CD14-positive monocyte (primary cell): ENCODE data around the gene SLIT1. TPM values are rescaled to one million over a fixed set of nuclear protein-coding genes. Genes with fewer than 3 reads are reported as not detected.

ENCODE experiments used
- DNase-seq, 3 donors: peaks; one replicate each; pipeline ENCODE4 v3.0.0-alpha.2; 2011 to 2022
- H2AFZ ChIP-seq: 2 replicates; pipeline ENCODE4 v1.6.0; 2012; ENCODE audit warnings: mild to moderate bottlenecking, low read depth, low read length, inconsistent platforms; ENCODE audit not compliant: insufficient read depth, poor library complexity, severe bottlenecking
- H3K27ac ChIP-seq, 2 donors: 1 replicate in 1 of 2; 2 replicates in 1 of 2; pipeline ENCODE4 v1.5.1; 2012 to 2013; ENCODE audit warnings: low read length in 2 of 2, control low read depth in 1 of 2, inconsistent platforms in 1 of 2, low read depth in 1 of 2, mild to moderate bottlenecking in 1 of 2
- H3K27me3 ChIP-seq, 2 donors: one replicate each; pipeline versions ENCODE4 v1.6.0 to v1.6.1; 2011 to 2013; ENCODE audit warnings: low read length in 2 of 2; ENCODE audit not compliant: control insufficient read depth in 2 of 2, insufficient read depth in 2 of 2
- H3K36me3 ChIP-seq, 2 donors: replicated peaks in 1 of 2; 1 replicate in 1 of 2; 2 replicates in 1 of 2; pipeline versions ENCODE4 v1.5.1 to v1.6.1; 2012 to 2013; ENCODE audit warnings: low read length in 2 of 2, control low read depth in 1 of 2, inconsistent platforms in 1 of 2, mild to moderate bottlenecking in 1 of 2; ENCODE audit not compliant: insufficient read depth in 2 of 2, control insufficient read depth in 1 of 2
- H3K4me1 ChIP-seq, 2 donors: 1 replicate in 1 of 2; 2 replicates in 1 of 2; pipeline versions ENCODE4 v1.5.1 to v1.6.1; 2012 to 2013; ENCODE audit warnings: low read length in 2 of 2, control low read depth in 1 of 2, inconsistent platforms in 1 of 2, mild to moderate bottlenecking in 1 of 2, moderate library complexity in 1 of 2; ENCODE audit not compliant: insufficient read depth in 2 of 2, control insufficient read depth in 1 of 2
- H3K4me2 ChIP-seq: replicated peaks from 2 replicates; pipeline ENCODE3; 2012; ENCODE audit warnings: low read length, moderate library complexity, mild to moderate bottlenecking; ENCODE audit not compliant: poor library complexity, severe bottlenecking; ENCODE audit errors: extremely low read depth
- H3K4me3 ChIP-seq, 3 experiments: fragments of 200-600 bp in 1 of 3; sonication (generic) in 1 of 3; replicated peaks in 1 of 3; 1 replicate in 2 of 3; 2 replicates in 1 of 3; pipeline ENCODE4 v1.5.1; 2011 to 2013; ENCODE audit warnings: low read length in 3 of 3, mild to moderate bottlenecking in 3 of 3, control low read depth in 2 of 3, low read depth in 2 of 3, inconsistent platforms in 1 of 3, moderate library complexity in 1 of 3
- H3K79me2 ChIP-seq: 2 replicates; pipeline ENCODE4 v1.6.0; 2012; ENCODE audit warnings: mild to moderate bottlenecking, control low read depth, inconsistent platforms, low read length, moderate library complexity; ENCODE audit not compliant: insufficient read depth
- H3K9ac ChIP-seq: 2 replicates; pipeline ENCODE4 v1.6.0; 2017; ENCODE audit warnings: low read length, mild to moderate bottlenecking; ENCODE audit not compliant: insufficient read depth, poor library complexity, severe bottlenecking
- H3K9me3 ChIP-seq, 2 donors: replicated peaks in 1 of 2; 1 replicate in 1 of 2; 2 replicates in 1 of 2; pipeline versions ENCODE4 v1.5.1 to v1.6.1; 2012 to 2013; ENCODE audit warnings: low read length in 2 of 2, control low read depth in 1 of 2; ENCODE audit not compliant: control insufficient read depth in 1 of 2, insufficient read depth in 1 of 2
- H4K20me1 ChIP-seq: 2 replicates; pipeline ENCODE4 v1.6.0; 2012; ENCODE audit warnings: mild to moderate bottlenecking, low read length, control low read depth, moderate library complexity; ENCODE audit not compliant: insufficient read depth
- H3K27ac Mint-ChIP-seq, 7 donors: one replicate each; pipeline ENCODE4 v1.8.0; 2020; ENCODE audit warnings: mild to moderate bottlenecking in 7 of 7, mixed read lengths in 7 of 7, moderate library complexity in 6 of 7, inconsistent platforms in 2 of 7
- H3K27me3 Mint-ChIP-seq, 3 donors: one replicate each; pipeline ENCODE4 v1.8.0; 2021 to 2022; ENCODE audit warnings: low read depth in 3 of 3, mild to moderate bottlenecking in 3 of 3, mixed read lengths in 3 of 3, moderate library complexity in 3 of 3, inconsistent platforms in 1 of 3
- H3K36me3 Mint-ChIP-seq, 2 donors: one replicate each; pipeline ENCODE4 v1.8.0; 2020; ENCODE audit warnings: mixed read lengths in 2 of 2, inconsistent platforms in 1 of 2, mild to moderate bottlenecking in 1 of 2
- H3K4me1 Mint-ChIP-seq: one replicate; pipeline ENCODE4 v1.8.0; 2020; ENCODE audit warnings: mild to moderate bottlenecking, mixed read lengths
- H3K4me3 Mint-ChIP-seq, 2 donors: one replicate each; pipeline ENCODE4 v1.8.0; 2020; ENCODE audit warnings: mild to moderate bottlenecking in 2 of 2, mixed read lengths in 2 of 2, moderate library complexity in 1 of 2
- H3K9me3 Mint-ChIP-seq, 7 donors: one replicate each; pipeline ENCODE4 v1.8.0; 2020 to 2022; ENCODE audit warnings: mixed read lengths in 7 of 7, mild to moderate bottlenecking in 6 of 7, moderate library complexity in 6 of 7, inconsistent platforms in 2 of 7
- CTCF ChIP-seq: fragments of 200-600 bp; IDR thresholded peaks from one replicate; pipeline ENCODE4 v1.8.0; 2022; ENCODE audit warnings: antibody characterized with exemption, mild to moderate bottlenecking
- WGBS: methylation state at CpG from one replicate; pipeline ENCODE4 v1.1.5; 2013; ENCODE audit warnings: missing lambda C conversion rate; ENCODE audit not compliant: insufficient coverage; 5-methylcytosine and 5-hydroxymethylcytosine counted together
- intact Hi-C, 2 donors: fragments of 100-400 bp; cut with micrococcal nuclease; formaldehyde crosslinking; loops; one replicate each; pipeline versions ENCODE4 v1.15.0 to v1.15.1; 2023
- polyA plus RNA-seq, 3 donors: library from polyadenylated mRNA; depleted of rRNA in 1 of 3; unstranded in 2 of 3; stranded (reverse) in 1 of 3; fragments of 300-500 nt in 2 of 3; fragments of >200 nt in 1 of 3; fragmentation: Illumina TruSeq in 2 of 3; gene quantifications; 1 replicate in 2 of 3; 2 replicates in 1 of 3; pipeline ENCODE4 v1.2.3, GENCODE V29; 2012 to 2021

Gene SLIT1
- polyA plus RNA-seq, 3 donors, result 0.05 to 0.81 (median 0.16) TPM

- H3K9me3 Mint-ChIP-seq, result no peaks in the 10 kb centered on the region
- H3K36me3 Mint-ChIP-seq, result peaks cover 11% of the 10 kb centered on the region in 2 donors
- H3K4me1 ChIP-seq, result peaks cover 32 to 43% of the 10 kb centered on the region in 2 donors
- H3K9me3 ChIP-seq, result no peaks in the 10 kb centered on the region
- TF ChIP-seq CTCF, result no peak
- H3K4me1 Mint-ChIP-seq, result peaks cover 40% of the 10 kb centered on the region
- H3K4me3 ChIP-seq, result no peak overlapping the region
- H2AFZ ChIP-seq, result no peak overlapping the region
- no peaks in the 10 kb centered on the region for H4K20me1 ChIP-seq
- H3K27me3 Mint-ChIP-seq, result no peaks in the 10 kb centered on the region
- H3K27ac Mint-ChIP-seq, result no peak overlapping the region
- no peak for DNase-seq
- H3K79me2 ChIP-seq, result no peaks in the 10 kb centered on the region
- no peak overlapping the region for H3K4me3 Mint-ChIP-seq
- H3K36me3 ChIP-seq, result peaks cover 0 to 4% of the 10 kb centered on the region in 2 donors
- H3K4me2 ChIP-seq, result no peak overlapping the region
- no peaks in the 10 kb centered on the region for H3K27me3 ChIP-seq
- no peak overlapping the region for H3K27ac ChIP-seq
- 94% methylated on average over 10 of the region's 15 CpGs for WGBS
- no peak overlapping the region for H3K9ac ChIP-seq
- intact Hi-C loops, result no loop called here
Measured at GRCh38 chr10:97215619-97216260, 30.0 kb upstream of the SLIT1 start.

GRCh38 chr10:97213431-97213830 lies 27.7 kb upstream of the SLIT1 start:
- no peak overlapping the region for H3K4me3 Mint-ChIP-seq
- Histone ChIP-seq H3K79me2 (no peaks in the 10 kb centered on the region), H3K4me3 (no peak overlapping the region), H4K20me1 (no peaks in the 10 kb centered on the region), H3K4me2 (no peak overlapping the region), H3K27me3 (no peaks in the 10 kb centered on the region), H3K4me1 (peaks cover 14 to 20% of the 10 kb centered on the region in 2 donors), H3K9me3 (no peaks in the 10 kb centered on the region), H3K9ac (no peak overlapping the region), H2AFZ (no peak overlapping the region), H3K36me3 (no peaks in the 10 kb centered on the region), H3K27ac (no peak overlapping the region)
- intact Hi-C loops, result loop anchor here (5.0 kb wide), 2 partner anchors 131 to 141 kb away; no protein-coding TSS in a partner anchor
- no peak for TF ChIP-seq CTCF
- no peak for DNase-seq
- peaks cover 5 to 6% of the 10 kb centered on the region in 2 donors for H3K36me3 Mint-ChIP-seq
- 75% methylated on average over 7 of the region's 9 CpGs for WGBS
- no peaks in the 10 kb centered on the region for H3K9me3 Mint-ChIP-seq
- peaks cover 19% of the 10 kb centered on the region for H3K4me1 Mint-ChIP-seq
- peaks cover 0 to 5% (median under 1%) of the 10 kb centered on the region in 3 donors for H3K27me3 Mint-ChIP-seq
- peak overlapping the region in 1 of 7 donors; percentile 62 for H3K27ac Mint-ChIP-seq
